Endothelial cell of umbilical vein (primary cell): ENCODE measurements around the gene FANCI. TPM values are rescaled to one million over a fixed set of nuclear protein-coding genes. Genes with fewer than 3 reads are reported as not detected.

Experiments
- BruUV-seq: library from RNA; stranded (reverse); fragments of 400-500 nt; replicated peaks from 2 replicates; lab custom pipeline; 2021; lab: Mats Ljungman, UMichigan
- CTCF ChIA-PET: fragments of 300-600, 350-600 bp; sonication (Branson Sonifier 250); formaldehyde crosslinking; loops from one replicate; lab custom pipeline; 2021; ENCODE audit warnings: antibody characterized with exemption, inconsistent platforms; lab: Charles Lee
- POLR2A ChIA-PET: fragments of 300-600, 350-600 bp; sonication (Branson Sonifier 250); formaldehyde crosslinking; loops from one replicate; lab custom pipeline; 2021; ENCODE audit warnings: antibody characterized with exemption, inconsistent platforms; lab: Charles Lee
- DNase-seq: peaks from one replicate; pipeline ENCODE4 v3.0.0-alpha.2; 2011; ENCODE audit warnings: low read depth, low spot score
- FAIRE-seq: peaks from 2 replicates; lab custom pipeline; 2011; peaks lifted over from hg19 to GRCh38; lab: Jason Lieb, UNC
- H2AFZ ChIP-seq: 2 replicates; pipeline ENCODE4 v1.6.0; 2012; ENCODE audit warnings: low read depth, low read length, control low read depth, inconsistent platforms
- H3K27ac ChIP-seq: 2 replicates; pipeline ENCODE4 v1.5.1; 2011; ENCODE audit warnings: low read depth, mild to moderate bottlenecking, control low read depth, low read length, moderate library complexity; ENCODE audit not compliant: insufficient read depth
- H3K27me3 ChIP-seq, 2 experiments: 2 replicates each; pipeline versions ENCODE4 v1.6.0 to v1.6.1; 2011; ENCODE audit warnings: low read length in 2 of 2, mixed read lengths in 1 of 2; ENCODE audit not compliant: control insufficient read depth in 2 of 2, insufficient read depth in 2 of 2
- H3K36me3 ChIP-seq, 2 experiments: 2 replicates in 1 of 2; 3 replicates in 1 of 2; pipeline ENCODE4 v1.5.1; 2011; ENCODE audit warnings: low read length in 2 of 2, mild to moderate bottlenecking in 1 of 2, moderate library complexity in 1 of 2; ENCODE audit not compliant: control insufficient read depth in 2 of 2, insufficient read depth in 2 of 2; ENCODE audit errors: extremely low read depth in 1 of 2
- H3K4me1 ChIP-seq: 3 replicates; pipeline ENCODE4 v1.5.1; 2011; ENCODE audit warnings: mild to moderate bottlenecking, low read length; ENCODE audit not compliant: control insufficient read depth, insufficient read depth; ENCODE audit errors: extremely low read depth
- H3K4me2 ChIP-seq: 2 replicates; pipeline ENCODE4 v1.6.1; 2011; ENCODE audit warnings: low read length, control low read depth, mixed read lengths; ENCODE audit not compliant: insufficient read depth
- H3K4me3 ChIP-seq, 3 experiments: fragments of 200-600 bp in 1 of 3; sonication (generic), shearing (Covaris generic) in 1 of 3; replicated peaks in 1 of 3; 2 replicates each; pipeline ENCODE4 v1.5.1; 2011 to 2016; ENCODE audit warnings: control low read depth in 3 of 3, low read length in 3 of 3, mild to moderate bottlenecking in 2 of 3, inconsistent platforms in 1 of 3, low read depth in 1 of 3, moderate library complexity in 1 of 3; ENCODE audit not compliant: insufficient read depth in 1 of 3
- H3K79me2 ChIP-seq: 2 replicates; pipeline ENCODE4 v1.6.0; 2012; ENCODE audit warnings: low read length, inconsistent platforms; ENCODE audit not compliant: control insufficient read depth, insufficient read depth
- H3K9ac ChIP-seq: replicated peaks from 2 replicates; pipeline ENCODE3; 2011; ENCODE audit warnings: low read length, control low read depth; ENCODE audit not compliant: insufficient read depth; ENCODE audit errors: extremely low read depth
- H3K9me1 ChIP-seq: replicated peaks from 3 replicates; pipeline ENCODE4 v1.6.0; 2011; ENCODE audit warnings: mild to moderate bottlenecking, low read length; ENCODE audit not compliant: control insufficient read depth, insufficient read depth; ENCODE audit errors: extremely low read depth
- H3K9me3 ChIP-seq: replicated peaks from 2 replicates; pipeline ENCODE4 v1.5.1; 2012; ENCODE audit warnings: low read length, inconsistent platforms; ENCODE audit not compliant: control insufficient read depth, insufficient read depth
- H4K20me1 ChIP-seq: replicated peaks from 2 replicates; pipeline ENCODE3; 2011; ENCODE audit warnings: mild to moderate bottlenecking, low read length; ENCODE audit not compliant: control insufficient read depth, insufficient read depth; ENCODE audit errors: extremely low read depth
- CTCF ChIP-seq, 2 donors: IDR thresholded peaks; 1 replicate in 1 of 2; 2 replicates in 1 of 2; pipeline ENCODE4 v1.5.1; 2011; ENCODE audit warnings: low read length in 2 of 2, mild to moderate bottlenecking in 2 of 2, moderate library complexity in 2 of 2, control low read depth in 1 of 2, inconsistent platforms in 1 of 2, low read depth in 1 of 2; ENCODE audit not compliant: insufficient read depth in 1 of 2; ENCODE audit errors: extremely low read depth in 1 of 2
- EZH2 ChIP-seq: IDR thresholded peaks from 2 replicates; pipeline ENCODE4 v1.6.1; 2012; ENCODE audit warnings: borderline replicate concordance, low read depth, mild to moderate bottlenecking, moderate library complexity, low read length, inconsistent platforms; ENCODE audit not compliant: severe bottlenecking
- FOS ChIP-seq: IDR thresholded peaks from 2 replicates; pipeline ENCODE4 v1.6.1; 2011; ENCODE audit warnings: mild to moderate bottlenecking, low read length, moderate library complexity, borderline replicate concordance; ENCODE audit not compliant: insufficient read depth
- GATA2 ChIP-seq: IDR thresholded peaks from 2 replicates; pipeline ENCODE4 v1.7.0; 2011; ENCODE audit warnings: low read depth, mild to moderate bottlenecking, moderate library complexity, mixed read lengths, low read length; ENCODE audit not compliant: insufficient read length, insufficient read depth
- JUN ChIP-seq: IDR thresholded peaks from 2 replicates; pipeline ENCODE4 v1.6.1; 2011; ENCODE audit warnings: borderline replicate concordance, low read depth; ENCODE audit not compliant: insufficient read length, insufficient read depth
- MAX ChIP-seq: IDR thresholded peaks from 2 replicates; pipeline ENCODE4 v1.6.1; 2011; ENCODE audit not compliant: insufficient read depth, insufficient read length
- MYC ChIP-seq: IDR thresholded peaks from one replicate; pipeline ENCODE4 v1.6.1; 2011; ENCODE audit warnings: mild to moderate bottlenecking, low read depth, low read length
- POLR2A ChIP-seq: IDR thresholded peaks from 2 replicates; pipeline ENCODE4 v1.6.1; 2012; ENCODE audit warnings: low read depth, mild to moderate bottlenecking, control low read depth, low read length
- POLR2AphosphoS5 ChIP-seq: IDR thresholded peaks from 2 replicates; pipeline ENCODE4 v1.6.1; 2012; ENCODE audit warnings: low read depth, mild to moderate bottlenecking, control low read depth, low read length, moderate library complexity; ENCODE audit not compliant: insufficient read depth
- dilution Hi-C: fragments of 300-500 bp; cut with MboI; formaldehyde crosslinking; loops from one replicate; pipeline ENCODE4 v1.15.0; 2019; ENCODE audit warnings: low sequenced_read_pairs; ENCODE audit not compliant: extremely low pct_ligation_motif_present
- intact Hi-C: fragments of 100-400 bp; cut with micrococcal nuclease; formaldehyde crosslinking; loops from one replicate; pipeline ENCODE4 v1.10.0; 2022
- polyA plus RNA-seq, 4 experiments: library from polyadenylated mRNA; depleted of rRNA in 3 of 4; stranded (reverse) in 3 of 4; unstranded in 1 of 4; fragments of >200 nt; gene quantifications; 2 replicates each; pipeline versions ENCODE4 v1.2.1 to v1.2.3, GENCODE V29; 2011 to 2012; ENCODE audit warnings: missing spikeins in 1 of 4
- total RNA-seq: library from RNA; stranded (reverse); gene quantifications from 2 replicates; pipeline ENCODE4 v1.2.3, GENCODE V29; 2021

FANCI gene
- total and polyA plus RNA-seq, 2 donors (not counting 3 experiments of a cell fraction or from before 2014, with no cell fraction given), result 10.8 to 74.7 TPM

- TF ChIP-seq JUN, result no peak
- TF ChIP-seq MYC, result no peak
- TF ChIP-seq GATA2, result no peak
- no peak for TF ChIP-seq EZH2
- TF ChIP-seq MAX, result no peak
- no peak for TF ChIP-seq CTCF (IDR thresholded peaks at IDR 0.05; ENCODE audit: extremely low read depth in 1 of 2, insufficient read depth in 1 of 2, low read depth in 1 of 2, low read length in 2 of 2)
- TF ChIP-seq POLR2AphosphoS5, result no peak
- TF ChIP-seq FOS, result no peak
- TF ChIP-seq POLR2A, result no peak
- CTCF ChIA-PET, result no interaction called here
- H3K9ac ChIP-seq, result no peak overlapping the region
- H3K4me3 ChIP-seq, result no peak overlapping the region
- dilution Hi-C loops, result no loop called here
- H3K9me1 ChIP-seq, result no peaks in the 10 kb centered on the region
- no peak overlapping the region for H3K4me2 ChIP-seq
- POLR2A ChIA-PET, result no interaction called here
- intact Hi-C loops, result no loop called here
- H3K36me3 ChIP-seq, result no peaks in the 10 kb centered on the region
- FAIRE-seq (no peak), DNase-seq (no peak)
- no TSS peak for BruUV-seq
- peaks cover 0 to 2% of the 10 kb centered on the region in 2 experiments for H3K27me3 ChIP-seq
- no peaks in the 10 kb centered on the region for H3K9me3 ChIP-seq
- no peak overlapping the region for H2AFZ ChIP-seq
- no peaks in the 10 kb centered on the region for H4K20me1 ChIP-seq
- H3K4me1 ChIP-seq, result no peaks in the 10 kb centered on the region
- no peak overlapping the region for H3K27ac ChIP-seq
- no peaks in the 10 kb centered on the region for H3K79me2 ChIP-seq
Observed at GRCh38 chr15:89227425-89227824, 16.4 kb upstream of the FANCI start.
